Eye (tissue), 1 donor: ENCODE results near the gene KRT17.
"Not testable (repeated sequence)": the region's sequence is repeated elsewhere in the genome, so short reads cannot be mapped to it uniquely, and the experiment has no call there.

Experiments used
- DNase-seq: peaks from one replicate; pipeline ENCODE4 v3.0.0-alpha.2; 2015

Gene KRT17

DNA sequence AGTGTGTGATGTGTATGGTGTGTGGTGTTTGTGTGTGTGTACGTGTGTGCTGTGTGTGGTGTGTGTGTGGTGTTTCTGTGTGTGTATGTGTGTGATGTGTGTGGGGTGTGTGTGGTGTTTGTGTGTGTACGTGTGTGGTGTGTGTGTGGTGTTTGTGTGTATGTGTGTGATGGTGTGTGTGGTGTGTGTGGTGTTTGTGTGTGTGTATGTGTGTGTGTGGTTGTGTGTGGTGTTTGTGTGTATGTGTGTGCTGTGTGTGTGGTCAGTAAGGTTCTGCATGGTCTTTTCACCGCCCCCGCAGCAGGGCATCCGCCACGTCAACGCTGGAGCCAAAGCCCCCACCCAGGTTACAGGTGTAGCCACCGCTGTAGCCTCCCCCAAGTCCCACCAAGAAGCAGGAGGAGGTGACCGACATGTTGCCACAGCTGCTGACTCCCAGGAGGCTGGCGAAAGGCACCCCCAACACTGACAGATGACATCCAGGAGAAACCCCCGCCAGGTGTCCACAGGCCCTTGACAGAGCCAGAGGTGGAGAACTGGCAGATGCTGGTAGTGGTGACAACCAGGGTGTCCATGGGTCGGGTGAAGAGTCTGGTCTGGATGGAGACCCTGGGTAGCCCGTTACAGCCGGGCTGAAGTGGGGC lies 9.3 kb upstream of the KRT17 start:
- no peak for DNase-seq

DNA sequence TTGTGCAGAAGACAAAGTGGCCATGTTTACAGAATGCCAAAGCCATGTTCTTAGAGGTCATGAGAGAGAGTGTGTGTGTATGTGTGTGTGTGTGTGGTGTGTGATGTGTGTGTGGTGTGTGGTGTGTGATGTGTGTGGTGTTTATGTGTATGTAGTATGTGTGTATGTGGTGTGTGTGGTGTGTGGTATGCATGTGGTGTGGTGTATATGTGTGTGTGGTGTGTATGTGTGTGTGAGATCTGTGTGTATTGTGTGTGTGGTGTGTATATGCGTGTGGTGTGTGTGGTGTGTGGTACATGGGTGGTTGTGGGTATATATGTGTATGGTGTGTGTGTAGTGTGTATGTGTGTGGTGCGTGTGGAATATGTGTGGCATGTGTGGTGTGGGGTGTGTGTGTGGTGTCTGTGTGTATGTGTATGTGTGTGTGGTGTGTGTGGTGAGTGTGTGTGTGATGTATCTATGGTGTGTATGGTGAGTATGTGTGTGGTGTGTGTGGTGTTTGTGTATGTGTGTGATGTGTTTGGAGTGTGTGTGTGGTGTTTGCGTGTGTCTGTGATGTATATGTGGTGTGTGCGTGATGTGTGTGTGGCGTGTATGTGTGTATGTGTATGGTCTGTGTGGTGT lies 8.2 kb upstream of the KRT17 start:
- DNase-seq = no peak

DNA sequence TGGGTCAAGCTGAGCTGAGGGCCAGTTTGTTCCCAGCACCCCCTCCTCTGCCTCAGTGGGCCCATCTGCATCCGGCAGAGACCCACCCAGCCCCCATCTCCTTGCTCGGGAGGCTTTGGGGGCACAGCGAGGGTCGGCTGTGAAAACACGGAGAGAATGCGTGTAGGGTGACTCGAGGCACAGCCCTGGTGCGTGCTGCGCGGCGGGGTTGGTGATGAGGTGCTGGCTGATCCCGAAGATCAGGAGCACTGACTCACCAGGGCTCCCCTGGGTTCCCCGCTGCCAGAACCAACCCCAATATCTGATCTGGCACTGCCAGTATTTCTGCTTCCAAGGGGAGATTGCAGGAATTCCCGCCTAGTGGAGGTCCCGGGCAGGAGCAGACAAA lies 7.5 kb upstream of the KRT17 start:
- DNase-seq = no peak

DNA sequence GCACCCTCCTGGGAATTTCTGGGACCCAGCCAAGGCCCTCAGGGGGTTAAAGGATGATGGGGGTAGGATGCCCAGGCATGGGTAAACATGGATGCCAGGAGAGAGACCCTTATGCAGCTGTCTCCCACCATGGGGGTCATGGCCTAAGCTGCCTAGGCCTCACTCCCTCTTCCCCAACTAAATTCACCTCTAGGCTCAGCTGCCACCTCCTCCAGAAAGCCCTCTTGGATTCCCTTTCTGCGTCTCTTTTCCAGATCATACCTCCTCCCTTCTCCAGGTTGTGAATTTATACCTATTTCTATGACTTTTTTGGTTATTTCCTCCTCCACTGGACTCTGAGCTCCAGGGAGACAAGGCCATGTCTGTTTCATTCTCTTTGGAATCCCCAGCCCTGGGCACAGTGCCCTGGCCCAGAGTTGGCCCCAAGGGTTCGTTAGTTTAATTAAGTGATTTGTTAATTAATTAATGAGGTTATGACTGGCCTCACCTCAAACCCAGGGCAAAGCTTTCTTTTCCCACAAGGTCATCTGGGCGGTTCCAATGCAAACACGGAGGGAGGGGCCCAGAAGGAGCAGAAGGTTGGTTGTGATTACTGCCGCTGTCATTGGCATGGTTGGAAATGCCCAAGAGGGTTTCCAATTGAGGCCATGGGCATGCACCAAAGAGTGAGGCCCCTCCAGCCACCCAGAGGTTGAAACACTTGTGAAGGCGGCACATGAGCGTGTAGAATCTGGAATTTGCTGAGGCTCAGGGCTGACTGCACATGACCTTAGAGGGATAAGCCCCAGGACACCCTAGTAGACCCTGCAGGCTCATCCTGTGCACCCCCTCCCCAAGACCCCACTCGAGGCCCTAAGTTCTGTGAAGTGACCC lies 6.9 kb upstream of the KRT17 start:
- no peak for DNase-seq

DNA sequence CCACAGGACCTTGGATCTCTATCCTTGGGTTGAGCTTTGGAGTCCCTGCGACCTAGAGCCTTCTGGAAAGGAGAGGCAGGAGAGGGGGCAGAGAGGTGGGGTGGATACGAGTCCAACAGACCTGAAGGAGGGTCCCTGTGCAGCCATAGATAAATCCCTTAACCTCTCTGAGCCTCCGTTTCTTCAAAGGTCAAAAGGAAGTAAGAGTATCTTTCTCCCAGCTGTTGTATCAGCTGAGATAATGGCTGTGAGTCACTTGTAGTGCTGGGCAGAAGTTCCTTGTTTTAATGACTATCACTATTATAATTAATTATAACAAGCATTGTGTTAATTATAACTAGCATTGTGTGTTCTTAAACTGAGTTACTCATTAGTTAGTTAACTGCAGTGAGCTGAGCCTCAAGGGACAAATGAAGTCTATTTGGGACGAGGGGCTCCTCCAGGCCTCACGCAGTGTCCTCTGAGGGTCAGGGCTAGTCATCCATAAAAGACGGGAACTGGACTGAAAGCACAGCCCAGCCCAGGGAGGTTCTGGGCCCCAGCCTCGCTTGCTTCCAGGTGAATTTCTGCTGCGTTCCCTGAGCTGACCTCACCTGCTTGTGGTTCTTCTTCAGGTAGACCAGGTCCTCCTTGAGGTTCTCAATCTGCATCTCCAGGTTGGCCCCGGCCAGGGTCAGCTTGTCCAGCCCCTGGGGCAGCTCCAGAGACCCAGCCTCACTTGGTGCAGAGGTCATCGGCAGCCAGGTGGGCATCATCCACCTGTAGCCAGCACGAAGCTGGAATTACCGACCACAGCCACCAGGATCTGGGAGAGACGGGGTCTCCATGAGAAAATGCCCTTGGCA lies 5.7 kb upstream of the KRT17 start:
- no peak for DNase-seq

DNA sequence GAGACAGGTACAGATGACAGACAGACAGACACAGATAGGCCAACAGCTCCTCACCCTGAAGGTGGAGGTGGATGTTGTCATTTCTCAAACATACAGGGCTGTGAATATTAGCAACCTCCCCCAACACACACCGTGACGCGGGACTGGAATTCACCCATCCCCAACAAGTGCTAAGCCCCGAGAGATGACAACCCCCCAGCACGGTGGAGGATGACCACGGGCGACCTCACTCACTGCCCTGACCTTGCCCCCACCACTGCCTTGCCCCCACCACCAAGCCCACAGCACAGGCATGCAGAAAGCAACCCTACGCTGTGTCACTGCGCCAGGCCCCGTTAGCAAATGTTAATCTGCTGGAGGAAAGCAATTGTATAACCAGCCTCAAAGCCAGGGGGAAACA lies 4.9 kb upstream of the KRT17 start:
- DNase-seq = no peak

DNA sequence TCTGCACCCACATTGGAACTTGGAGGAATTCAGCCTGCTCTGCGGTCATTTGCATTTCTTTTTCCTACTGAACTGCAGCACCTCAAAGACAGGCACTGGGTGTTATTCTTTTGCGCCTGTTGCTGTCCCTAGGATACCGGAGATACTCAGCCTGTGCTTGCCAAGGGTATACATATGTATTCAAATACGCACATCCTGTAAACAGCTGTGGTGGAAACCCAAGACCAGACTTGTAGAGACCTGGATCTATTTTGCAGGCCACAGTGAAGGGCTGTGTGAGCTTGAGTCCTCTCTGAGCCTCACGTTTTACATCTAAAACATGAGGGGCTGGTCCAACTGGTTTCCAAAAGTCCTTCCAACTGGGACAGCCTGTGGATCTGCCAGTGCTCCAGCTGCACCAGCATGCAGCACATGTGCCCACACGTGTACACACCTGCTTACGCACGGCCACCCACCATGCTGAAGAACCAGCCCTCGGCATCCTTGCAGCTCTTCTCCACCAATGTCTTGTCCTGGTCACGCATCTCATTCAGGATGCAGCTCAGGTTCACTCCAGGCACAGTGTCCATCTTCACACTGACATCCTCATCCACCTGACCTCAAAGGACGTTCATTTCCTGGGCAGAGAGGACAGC lies 4.4 kb upstream of the KRT17 start:
- DNase-seq = not testable (repeated sequence)

DNA sequence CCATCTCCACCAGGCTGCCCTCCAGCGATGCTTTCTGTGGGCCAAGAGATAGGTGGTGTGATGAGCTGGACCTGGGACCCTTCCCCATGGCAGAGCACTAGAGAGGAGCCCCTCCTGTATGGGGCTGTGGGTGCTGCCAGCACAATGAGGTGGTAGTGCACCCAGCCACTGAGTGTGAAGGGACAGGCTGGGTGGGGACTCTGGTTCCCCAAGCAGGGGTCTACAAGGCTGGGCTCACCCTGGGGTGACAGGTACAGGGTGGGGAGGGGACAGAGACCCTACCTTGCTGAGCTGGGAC lies 3.6 kb upstream of the KRT17 start:
- not testable (repeated sequence) for DNase-seq

DNA sequence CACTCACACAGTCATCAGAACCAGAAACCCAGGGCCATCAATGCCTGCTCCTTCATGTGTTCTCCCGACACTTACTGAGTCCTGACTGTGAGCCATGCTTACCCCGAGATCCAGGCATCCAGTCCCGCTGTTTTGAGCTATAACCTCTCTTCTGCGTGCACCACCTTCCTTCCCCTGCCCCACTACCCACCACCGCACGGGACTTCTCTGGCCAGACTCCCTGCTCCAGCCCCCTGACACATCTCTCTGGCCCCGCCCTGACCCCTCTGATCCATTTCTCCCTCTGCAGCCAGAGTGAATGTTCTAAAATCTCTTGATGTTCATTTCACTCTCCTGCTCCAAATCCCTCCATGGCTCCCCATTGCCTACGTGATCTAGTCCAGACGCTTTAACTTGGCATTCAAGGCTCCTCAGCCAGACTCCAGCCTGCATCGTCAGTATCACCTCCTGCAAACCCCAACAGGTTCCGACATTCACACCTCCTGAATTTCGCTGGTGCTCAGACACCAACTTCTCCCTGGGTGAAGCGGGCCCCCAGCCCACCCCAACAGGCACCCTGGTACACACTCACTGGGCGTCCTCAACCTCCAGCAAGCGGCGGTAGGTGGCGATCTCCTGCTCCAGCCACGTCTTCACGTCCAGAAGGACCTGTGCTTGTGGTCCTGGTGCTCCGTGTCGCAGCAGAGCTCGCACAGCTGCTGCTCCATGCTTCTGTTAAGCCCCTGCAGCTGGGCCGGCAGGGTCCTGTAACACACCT lies 3.1 kb upstream of the KRT17 start:
- DNase-seq = no peak

DNA sequence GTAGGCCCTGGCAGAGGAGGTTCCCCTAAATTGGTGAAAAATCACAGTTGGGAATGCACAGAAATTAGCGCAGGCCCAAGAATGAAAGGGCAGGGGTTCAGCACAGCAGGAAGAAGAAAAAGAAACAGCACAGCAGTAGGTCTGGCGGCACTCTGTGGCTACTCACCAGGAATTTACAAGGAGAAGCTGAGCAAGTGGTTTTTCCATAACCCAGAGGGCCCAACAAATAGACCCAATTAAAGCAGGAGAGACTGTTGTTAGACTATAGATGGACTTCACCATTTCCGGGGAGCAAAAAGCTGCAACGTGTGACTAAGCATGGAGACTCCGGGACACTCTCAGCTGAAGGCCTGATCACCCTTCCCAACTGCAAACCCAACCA lies 2.5 kb upstream of the KRT17 start:
- DNase-seq = not testable (repeated sequence)

DNA sequence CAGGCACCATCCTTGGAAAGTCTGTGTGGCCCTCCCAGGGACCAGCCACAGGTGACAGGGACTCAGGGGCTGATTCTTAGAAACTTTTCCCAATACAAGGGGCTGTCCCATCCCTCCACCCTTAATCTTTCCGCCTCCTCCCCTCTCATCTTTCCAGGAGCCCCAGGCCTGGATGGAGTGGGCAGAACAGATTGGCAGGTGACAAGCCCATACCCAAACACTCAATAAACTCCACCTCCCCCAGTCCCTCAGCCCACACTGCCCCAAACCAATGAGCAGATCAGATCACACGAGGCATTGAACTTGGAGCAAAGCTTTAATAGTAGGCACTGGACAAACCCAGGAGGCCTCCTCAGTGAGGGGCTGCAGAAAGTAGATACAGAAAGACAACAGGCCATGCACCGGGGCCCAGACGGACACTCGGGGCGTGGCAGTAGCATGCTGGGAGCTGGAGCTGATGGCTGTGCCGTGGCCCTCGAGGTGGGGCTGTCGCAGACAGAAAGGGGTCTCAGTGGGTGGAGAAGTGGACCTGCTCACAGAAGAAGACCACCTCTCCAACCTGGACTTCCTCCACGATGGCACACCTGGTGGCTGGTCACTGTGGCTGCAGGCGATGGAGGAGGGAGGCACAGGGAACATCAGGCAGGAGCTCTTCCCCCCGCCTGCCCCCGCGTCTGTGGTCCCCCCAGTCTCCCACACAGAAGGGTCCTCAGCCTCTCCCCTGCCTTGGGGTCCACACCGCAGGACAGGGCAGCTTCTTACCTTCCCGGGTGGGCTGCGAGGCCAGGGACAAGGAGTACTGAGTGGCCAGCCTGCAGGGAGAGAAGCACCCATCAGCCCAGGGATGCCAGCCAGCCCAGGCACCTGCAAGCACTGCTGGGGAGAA lies 1.9 kb upstream of the KRT17 start:
- DNase-seq = not testable (repeated sequence)

DNA sequence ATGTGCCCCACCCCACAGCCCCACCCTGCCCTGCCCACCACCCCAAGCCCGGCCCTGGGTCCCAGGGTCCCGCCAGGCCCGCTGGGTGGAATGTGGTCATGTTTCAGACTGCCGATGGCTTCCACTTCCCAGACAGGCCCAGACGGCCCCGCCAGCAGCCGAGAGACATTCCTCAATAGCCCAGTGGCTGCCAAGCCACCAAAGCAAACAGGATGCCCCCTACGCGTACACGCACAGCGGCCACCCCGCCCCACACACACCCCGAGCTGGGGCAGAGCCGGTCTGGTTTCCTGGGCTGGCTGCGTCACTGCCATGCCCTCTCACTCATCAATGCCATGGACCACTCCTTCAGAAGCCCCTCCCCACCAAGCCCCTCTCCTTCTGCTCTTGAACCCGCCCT lies 1.2 kb upstream of the KRT17 start:
- no peak for DNase-seq

DNA sequence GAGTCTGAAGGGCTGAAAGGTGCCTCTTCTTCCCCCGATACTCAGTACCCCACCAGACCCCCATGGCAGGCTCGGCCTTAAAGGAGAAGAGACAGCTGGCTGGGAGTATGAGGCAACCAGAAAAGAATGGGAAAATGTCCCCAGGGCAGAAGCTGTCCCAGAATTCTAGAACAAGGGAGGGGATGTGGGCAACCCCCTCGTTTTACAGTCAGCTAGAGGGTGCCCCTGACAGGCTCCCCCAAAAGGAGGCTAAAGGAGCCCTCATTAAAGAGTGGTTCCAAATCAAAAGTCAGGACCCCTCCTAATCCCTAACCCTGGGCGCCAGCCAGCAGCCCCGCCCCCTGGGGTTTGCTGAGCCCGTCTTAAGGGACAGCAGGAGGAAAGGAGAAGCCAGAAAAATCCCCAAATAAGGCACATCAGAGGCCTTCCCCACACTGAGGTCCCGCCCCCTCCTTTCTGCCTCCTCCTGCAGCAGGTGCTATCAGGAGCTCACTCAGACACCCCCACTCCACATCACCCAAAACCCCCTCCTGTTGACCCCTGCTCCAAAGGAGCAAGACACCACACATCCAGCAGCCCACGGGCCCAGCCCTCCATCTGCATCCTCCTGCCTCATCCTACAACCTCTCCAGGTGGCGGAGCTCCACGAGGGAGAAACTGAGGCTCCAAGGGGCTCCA lies 1.1 kb downstream of the KRT17 start:
- not testable (repeated sequence) for DNase-seq

DNA sequence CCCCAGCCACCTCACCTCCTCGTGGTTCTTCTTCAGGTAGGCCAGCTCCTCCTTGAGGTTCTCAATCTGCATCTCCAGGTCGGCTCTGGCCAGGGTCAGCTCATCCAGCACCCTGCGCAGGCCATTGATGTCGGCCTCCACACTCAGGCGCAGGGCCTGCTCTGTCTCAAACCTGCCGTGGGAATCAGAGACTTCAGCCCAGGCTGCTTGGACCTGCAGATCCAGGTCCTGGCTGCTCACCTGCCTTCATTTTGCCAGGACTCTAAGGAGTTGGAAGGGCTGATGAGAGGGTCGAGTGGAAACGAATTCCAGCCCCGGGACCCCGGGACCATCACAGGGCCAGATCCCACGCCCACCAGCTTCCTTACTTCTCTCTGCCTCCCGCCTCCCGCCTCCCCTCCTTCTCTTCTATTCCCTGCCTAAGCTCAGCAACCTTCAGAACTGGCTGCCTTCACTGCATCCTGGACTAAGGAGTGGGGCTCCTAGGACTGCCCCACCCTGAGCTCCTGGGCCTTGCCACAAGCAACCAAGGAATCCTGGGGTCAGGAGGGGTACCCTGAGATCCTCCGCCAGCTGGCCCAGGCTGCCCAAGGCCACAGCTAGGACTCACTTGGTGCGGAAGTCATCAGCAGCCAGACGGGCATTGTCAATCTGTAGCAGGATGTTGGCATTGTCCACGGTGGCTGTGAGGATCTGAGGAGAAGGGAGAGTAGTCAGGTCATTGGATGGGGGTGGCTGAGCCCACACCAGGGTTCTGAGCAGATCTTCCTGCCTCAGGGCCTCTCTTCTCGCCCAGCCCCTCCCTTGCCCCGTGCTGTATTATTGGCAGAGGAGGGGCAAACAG lies 1.8 kb downstream of the KRT17 start:
- DNase-seq = not testable (repeated sequence)

DNA sequence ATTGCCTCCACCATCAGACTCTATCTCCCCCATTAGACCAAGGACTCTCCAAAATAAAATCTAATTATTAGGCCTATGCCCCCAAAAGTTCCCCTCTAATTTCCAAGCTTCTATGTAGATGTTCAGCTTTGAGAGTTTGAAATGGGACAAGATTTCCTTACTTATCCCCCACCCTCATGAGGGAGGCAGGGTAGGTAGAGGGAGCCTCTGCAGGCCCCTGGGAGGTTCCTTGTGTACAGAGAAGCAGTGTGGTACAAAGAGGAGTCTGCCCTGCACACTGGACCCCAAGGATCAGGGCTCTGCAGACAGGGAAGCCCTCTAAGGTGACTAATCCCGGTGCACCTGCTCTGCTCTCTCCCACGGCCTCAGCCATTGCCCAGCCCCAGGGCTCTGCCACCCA lies 2.5 kb downstream of the KRT17 start:
- no peak for DNase-seq

DNA sequence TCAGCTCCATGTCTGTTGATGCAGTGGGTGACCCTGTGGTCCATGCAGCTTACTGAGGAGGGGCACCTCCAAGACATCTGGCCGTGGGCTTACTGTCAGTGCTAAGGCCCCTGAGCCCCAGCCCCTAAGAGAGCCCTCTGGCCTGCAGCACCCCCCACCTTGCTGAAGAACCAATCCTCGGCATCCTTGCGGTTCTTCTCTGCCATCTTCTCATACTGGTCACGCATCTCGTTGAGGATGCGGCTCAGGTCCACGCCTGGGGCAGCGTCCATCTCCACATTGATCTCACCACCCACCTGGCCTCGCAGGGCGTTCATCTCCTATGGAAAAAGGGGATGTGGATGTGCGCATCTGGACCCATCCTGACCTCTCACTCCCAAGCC lies 2.9 kb downstream of the KRT17 start:
- not testable (repeated sequence) for DNase-seq

DNA sequence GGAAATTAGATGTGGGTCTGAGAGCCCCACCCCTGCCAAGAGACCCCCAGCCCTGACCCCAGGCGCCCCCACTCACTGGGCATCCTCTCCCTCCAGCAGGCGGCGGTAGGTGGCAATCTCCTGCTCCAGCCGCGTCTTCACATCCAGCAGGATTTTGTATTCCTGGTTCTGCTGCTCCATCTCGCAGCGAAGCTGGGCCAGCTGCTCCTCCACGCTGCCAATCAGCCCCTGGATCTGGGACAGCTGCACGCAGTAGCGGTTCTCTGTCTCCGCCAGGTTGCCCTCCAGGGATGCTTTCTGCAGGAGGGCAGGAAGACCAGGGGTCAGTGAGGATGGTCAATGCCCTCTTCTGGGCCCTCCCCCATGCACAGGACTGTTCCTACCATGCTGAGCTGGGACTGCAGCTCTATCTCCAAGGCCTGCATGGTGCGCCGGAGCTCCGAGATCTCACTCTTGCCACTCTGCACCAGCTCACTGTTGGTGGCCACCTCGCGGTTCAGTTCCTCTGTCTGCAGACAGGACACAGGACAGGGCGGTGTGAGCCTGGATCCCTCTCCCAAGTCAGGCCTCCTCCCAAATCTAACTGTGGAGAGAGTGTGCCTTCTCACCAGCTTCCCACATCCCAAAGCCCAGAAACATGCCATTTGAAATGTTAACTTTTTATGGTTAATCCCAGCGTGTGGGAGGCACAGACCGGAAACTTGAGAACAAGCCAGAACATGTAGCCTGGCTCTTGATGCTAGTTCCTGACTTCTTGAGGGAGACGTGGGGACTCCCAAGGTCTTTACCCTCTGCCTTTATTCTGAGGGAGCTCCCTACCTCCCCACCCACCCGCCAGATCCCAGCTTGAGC lies 3.6 kb downstream of the KRT17 start:
- DNase-seq = no peak

DNA sequence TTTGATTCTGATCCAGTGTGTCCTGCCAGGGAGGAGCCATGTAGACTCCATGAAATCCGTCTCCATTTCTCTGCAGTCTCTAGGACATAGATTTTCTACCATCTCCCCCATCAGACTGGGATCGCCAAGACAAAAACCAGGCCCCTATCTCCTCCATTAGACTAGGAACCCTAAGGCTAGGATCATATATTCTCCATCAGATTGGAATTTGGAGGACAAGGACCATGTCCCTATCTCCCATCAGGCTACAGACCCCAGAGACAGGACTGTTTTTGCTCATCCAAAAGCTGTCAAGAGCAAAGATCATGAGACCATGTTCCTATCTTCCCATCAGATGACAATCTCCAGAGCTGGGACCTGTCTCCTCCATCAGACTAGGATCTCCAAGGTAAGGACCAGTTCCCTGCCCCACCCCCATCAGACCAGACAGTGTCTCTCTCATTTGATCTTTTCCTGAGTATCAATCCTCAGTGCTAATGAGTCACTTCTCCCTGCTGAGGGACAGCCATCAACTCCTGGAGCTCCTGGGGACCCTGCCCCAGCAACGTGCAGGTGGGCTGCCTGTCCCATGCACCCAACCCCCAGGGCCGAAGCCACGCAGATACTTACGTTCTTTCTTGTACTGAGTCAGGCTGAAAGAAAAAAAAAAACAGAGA lies 4.3 kb downstream of the KRT17 start:
- not testable (repeated sequence) for DNase-seq
